ENCODE results near the gene C12orf56. TPM values are rescaled to one million over a fixed set of nuclear protein-coding genes. Genes with fewer than 3 reads are reported as not detected.

C12orf56 gene
- total and polyA plus RNA-seq, 9 of the 15 experiments (the other 6 are each of a cell fraction or from before 2014, with no cell fraction given) = 0.40 to 4.8 (median 1.2) TPM

DNA sequence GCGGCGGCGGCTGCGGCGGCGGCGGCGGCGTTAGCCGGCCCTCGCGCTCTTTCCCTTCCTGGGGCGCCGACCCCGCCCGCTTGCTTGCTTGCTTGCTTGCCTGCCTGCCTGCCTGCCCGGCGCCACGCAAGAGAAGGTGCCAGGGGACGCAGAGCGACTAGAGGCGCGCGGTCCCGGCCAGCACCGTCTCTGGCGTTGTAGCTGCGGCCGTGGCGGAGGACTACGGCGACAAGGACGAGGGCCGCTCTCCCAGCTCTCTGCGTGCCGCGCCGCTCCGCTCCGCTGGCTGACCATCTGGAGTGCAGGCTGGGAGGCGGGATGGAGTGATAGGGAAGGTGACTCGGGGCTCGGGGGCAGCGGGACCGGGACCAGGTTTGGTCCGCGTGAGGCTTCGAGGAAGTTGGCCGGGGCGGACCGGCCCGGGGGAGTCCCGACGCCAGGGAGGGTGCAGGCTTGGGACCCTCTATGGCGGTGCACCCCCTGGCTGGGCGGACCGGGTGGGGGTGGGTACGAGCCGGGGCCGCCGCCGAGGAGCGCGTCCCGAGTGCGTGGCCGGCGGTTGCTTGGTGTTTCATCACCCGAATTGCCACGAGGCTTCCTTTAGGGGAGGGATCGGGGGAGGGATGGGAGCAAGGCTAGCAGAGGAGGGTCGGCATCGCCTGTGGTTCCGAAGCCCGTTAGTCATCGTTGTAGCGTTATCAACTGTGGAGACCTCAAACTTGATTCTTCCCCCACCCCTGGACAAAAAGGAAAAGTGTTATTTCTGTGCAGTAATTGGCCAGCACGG, 14.1 kb upstream of the C12orf56 start (continued):
- TF ChIP-seq TBL1XR1 (IDR thresholded peaks at IDR 0.05; ENCODE audit: low read length in 2 of 2) = 0 out of 4 replicates have a peak, but pooled peaks of 1 of the 2 experiments have one; percentile 22
- no peak for TF ChIP-seq SNRNP70 (optimal IDR thresholded peaks at IDR 0.05; ENCODE audit: low read depth, low read length)
- TF ChIP-seq NFXL1 (CRISPR knock-in tag; IDR thresholded peaks at IDR 0.05) = no peak
- TF ChIP-seq FOXA3 (CRISPR knock-in tag; conservative IDR thresholded peaks at IDR 0.05 in 1 of 2, IDR thresholded peaks at IDR 0.05 in 1 of 2) = peak in 1 of 2 experiments; percentile 34; a peak in 1 of 4 replicates
- TF ChIP-seq, protein P1, sequence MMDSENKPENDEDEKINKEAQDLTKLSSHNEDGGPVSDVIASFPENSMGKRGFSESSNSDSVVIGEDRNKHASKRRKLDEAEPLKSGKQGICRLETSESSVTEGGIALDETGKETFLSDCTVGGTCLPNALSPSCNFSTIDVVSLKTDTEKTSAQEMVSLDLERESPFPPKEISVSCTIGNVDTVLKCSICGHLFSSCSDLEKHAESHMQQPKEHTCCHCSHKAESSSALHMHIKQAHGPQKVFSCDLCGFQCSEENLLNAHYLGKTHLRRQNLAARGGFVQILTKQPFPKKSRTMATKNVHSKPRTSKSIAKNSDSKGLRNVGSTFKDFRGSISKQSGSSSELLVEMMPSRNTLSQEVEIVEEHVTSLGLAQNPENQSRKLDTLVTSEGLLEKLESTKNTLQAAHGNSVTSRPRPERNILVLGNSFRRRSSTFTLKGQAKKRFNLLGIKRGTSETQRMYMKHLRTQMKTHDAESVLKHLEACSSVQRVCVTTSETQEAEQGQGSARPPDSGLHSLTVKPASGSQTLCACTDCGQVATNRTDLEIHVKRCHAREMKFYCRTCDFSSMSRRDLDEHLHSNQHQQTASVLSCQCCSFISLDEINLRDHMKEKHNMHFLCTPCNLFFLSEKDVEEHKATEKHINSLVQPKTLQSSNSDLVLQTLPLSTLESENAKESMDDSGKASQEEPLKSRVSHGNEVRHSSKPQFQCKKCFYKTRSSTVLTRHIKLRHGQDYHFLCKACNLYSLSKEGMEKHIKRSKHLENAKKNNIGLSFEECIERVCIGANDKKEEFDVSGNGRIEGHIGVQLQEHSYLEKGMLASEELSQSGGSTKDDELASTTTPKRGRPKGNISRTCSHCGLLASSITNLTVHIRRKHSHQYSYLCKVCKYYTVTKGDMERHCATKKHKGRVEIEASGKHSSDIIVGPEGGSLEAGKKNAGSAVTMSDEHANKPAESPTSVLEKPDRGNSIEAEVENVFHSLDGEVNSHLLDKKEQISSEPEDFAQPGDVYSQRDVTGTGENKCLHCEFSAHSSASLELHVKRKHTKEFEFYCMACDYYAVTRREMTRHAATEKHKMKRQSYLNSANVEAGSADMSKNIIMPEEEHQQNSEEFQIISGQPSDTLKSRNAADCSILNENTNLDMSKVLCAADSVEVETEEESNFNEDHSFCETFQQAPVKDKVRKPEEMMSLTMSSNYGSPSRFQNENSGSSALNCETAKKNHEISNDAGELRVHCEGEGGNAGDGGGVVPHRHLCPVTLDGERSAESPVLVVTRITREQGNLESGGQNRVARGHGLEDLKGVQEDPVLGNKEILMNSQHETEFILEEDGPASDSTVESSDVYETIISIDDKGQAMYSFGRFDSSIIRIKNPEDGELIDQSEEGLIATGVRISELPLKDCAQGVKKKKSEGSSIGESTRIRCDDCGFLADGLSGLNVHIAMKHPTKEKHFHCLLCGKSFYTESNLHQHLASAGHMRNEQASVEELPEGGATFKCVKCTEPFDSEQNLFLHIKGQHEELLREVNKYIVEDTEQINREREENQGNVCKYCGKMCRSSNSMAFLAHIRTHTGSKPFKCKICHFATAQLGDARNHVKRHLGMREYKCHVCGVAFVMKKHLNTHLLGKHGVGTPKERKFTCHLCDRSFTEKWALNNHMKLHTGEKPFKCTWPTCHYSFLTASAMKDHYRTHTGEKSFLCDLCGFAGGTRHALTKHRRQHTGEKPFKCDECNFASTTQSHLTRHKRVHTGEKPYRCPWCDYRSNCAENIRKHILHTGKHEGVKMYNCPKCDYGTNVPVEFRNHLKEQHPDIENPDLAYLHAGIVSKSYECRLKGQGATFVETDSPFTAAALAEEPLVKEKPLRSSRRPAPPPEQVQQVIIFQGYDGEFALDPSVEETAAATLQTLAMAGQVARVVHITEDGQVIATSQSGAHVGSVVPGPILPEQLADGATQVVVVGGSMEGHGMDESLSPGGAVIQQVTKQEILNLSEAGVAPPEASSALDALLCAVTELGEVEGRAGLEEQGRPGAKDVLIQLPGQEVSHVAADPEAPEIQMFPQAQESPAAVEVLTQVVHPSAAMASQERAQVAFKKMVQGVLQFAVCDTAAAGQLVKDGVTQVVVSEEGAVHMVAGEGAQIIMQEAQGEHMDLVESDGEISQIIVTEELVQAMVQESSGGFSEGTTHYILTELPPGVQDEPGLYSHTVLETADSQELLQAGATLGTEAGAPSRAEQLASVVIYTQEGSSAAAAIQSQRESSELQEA (IDR thresholded peaks at IDR 0.05; ENCODE audit: low read depth) = no peak
- no peak for TF ChIP-seq ELF4 (CRISPR knock-in tag; IDR thresholded peaks at IDR 0.05)
- TF ChIP-seq, protein P2, sequence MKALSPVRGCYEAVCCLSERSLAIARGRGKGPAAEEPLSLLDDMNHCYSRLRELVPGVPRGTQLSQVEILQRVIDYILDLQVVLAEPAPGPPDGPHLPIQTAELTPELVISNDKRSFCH (CRISPR knock-in tag; IDR thresholded peaks at IDR 0.05) = no peak
- TF ChIP-seq, protein P2 (tag; IDR thresholded peaks at IDR 0.05) = peak; percentile 57; the same call in 1 of the 2 replicates
- no peak for TF ChIP-seq ATF1 (CRISPR knock-in tag; IDR thresholded peaks at IDR 0.05)
- TF ChIP-seq ATF1 (tag; IDR thresholded peaks at IDR 0.05) = peak; percentile 56
- TF ChIP-seq SRSF3 (IDR thresholded peaks at IDR 0.05; ENCODE audit: insufficient read depth, low read length) = peak; percentile 100
- no peak for TF ChIP-seq FOXM1 (IDR thresholded peaks at IDR 0.05; ENCODE audit: low read depth)
- peak; percentile 93 for TF ChIP-seq FOXM1 (CRISPR knock-in tag; IDR thresholded peaks at IDR 0.05; ENCODE audit: low read depth)
- peak; percentile 51; the same call in 1 of the 2 replicates for TF ChIP-seq ZNF589 (CRISPR knock-in tag; IDR thresholded peaks at IDR 0.05; ENCODE audit: low read depth)
- no peak for TF ChIP-seq TSC22D4 (tag; IDR thresholded peaks at IDR 0.05)
- no peak for TF ChIP-seq FUS (optimal IDR thresholded peaks at IDR 0.05; ENCODE audit: low read depth, low read length)
- peak; percentile 94 for TF ChIP-seq GTF2E2 (tag; IDR thresholded peaks at IDR 0.05)
- TF ChIP-seq, protein P3, sequence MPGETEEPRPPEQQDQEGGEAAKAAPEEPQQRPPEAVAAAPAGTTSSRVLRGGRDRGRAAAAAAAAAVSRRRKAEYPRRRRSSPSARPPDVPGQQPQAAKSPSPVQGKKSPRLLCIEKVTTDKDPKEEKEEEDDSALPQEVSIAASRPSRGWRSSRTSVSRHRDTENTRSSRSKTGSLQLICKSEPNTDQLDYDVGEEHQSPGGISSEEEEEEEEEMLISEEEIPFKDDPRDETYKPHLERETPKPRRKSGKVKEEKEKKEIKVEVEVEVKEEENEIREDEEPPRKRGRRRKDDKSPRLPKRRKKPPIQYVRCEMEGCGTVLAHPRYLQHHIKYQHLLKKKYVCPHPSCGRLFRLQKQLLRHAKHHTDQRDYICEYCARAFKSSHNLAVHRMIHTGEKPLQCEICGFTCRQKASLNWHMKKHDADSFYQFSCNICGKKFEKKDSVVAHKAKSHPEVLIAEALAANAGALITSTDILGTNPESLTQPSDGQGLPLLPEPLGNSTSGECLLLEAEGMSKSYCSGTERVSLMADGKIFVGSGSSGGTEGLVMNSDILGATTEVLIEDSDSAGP (CRISPR knock-in tag; IDR thresholded peaks at IDR 0.05) = no peak
- no peak; the same call in none of the 2 replicates for TF ChIP-seq SMARCE1 (IDR thresholded peaks at IDR 0.05)

Data from K562 (cell line).